WTC11 (cell line): ENCODE data around the gene CHST15. TPM values are rescaled to one million over a fixed set of nuclear protein-coding genes. Genes with fewer than 3 reads are reported as not detected.

Experiments used
- ATAC-seq: fragments of 200-7000 bp; cut with Tn5 transposase; 2 replicates; pipeline ENCODE4 v1.10.0; 2021; ENCODE audit warnings: mild to moderate bottlenecking, moderate library complexity
- CTCF ChIA-PET: fragments of 300-600 bp; sonication (Branson Sonifier 250); formaldehyde crosslinking; loops from one replicate; lab custom pipeline; 2021; ENCODE audit warnings: antibody characterized with exemption; lab: Charles Lee
- POLR2A ChIA-PET: fragments of 350-600 bp; sonication (Branson Sonifier 250); formaldehyde crosslinking; loops from one replicate; lab custom pipeline; 2021; ENCODE audit warnings: antibody characterized with exemption; lab: Charles Lee
- DNase-seq: peaks from one replicate; pipeline ENCODE4 v3.0.0; 2021; ENCODE audit warnings: low spot score
- H3K27ac Mint-ChIP-seq: 2 replicates; pipeline ENCODE4 v1.8.0; 2021; ENCODE audit warnings: mixed read lengths
- H3K27me3 Mint-ChIP-seq: 2 replicates; pipeline ENCODE4 v1.8.0; 2021; ENCODE audit warnings: low read depth, mild to moderate bottlenecking, moderate library complexity, mixed read lengths
- H3K36me3 Mint-ChIP-seq: 2 replicates; pipeline ENCODE4 v1.8.0; 2021; ENCODE audit warnings: mixed read lengths
- H3K4me1 Mint-ChIP-seq: 2 replicates; pipeline ENCODE4 v1.8.0; 2022; ENCODE audit warnings: mixed read lengths
- H3K4me3 Mint-ChIP-seq: 2 replicates; pipeline ENCODE4 v1.8.0; 2021; ENCODE audit warnings: mild to moderate bottlenecking, moderate library complexity, mixed read lengths
- H3K9me3 Mint-ChIP-seq: 2 replicates; pipeline ENCODE4 v1.8.0; 2021; ENCODE audit warnings: mixed read lengths
- AFF4 ChIP-seq: sonication (generic); formaldehyde crosslinking; IDR thresholded peaks from 2 replicates; pipeline ENCODE4 v1.8.1; 2023; ENCODE audit warnings: mild to moderate bottlenecking, missing genetic modification reagents, borderline replicate concordance
- AR ChIP-seq: fragments of 250-450 bp; sonication (Bioruptor Pico); IDR thresholded peaks from 2 replicates; pipeline ENCODE4 v1.9.0; 2021; ENCODE audit warnings: mild to moderate bottlenecking
- CREM ChIP-seq: sonication (generic); formaldehyde crosslinking; IDR thresholded peaks from 2 replicates; pipeline ENCODE4 v1.8.1; 2022; ENCODE audit warnings: mild to moderate bottlenecking, missing genetic modification reagents, moderate library complexity
- ETV6 ChIP-seq: sonication (generic); formaldehyde crosslinking; IDR thresholded peaks from 2 replicates; pipeline ENCODE4 v1.8.1; 2022; ENCODE audit warnings: mild to moderate bottlenecking, missing genetic modification reagents
- FOXP1 ChIP-seq: sonication (generic); formaldehyde crosslinking; IDR thresholded peaks from 2 replicates; pipeline ENCODE4 v1.8.0; 2022; ENCODE audit warnings: missing genetic modification reagents, mild to moderate bottlenecking, moderate library complexity, borderline replicate concordance
- FOXP4 ChIP-seq: sonication (generic); formaldehyde crosslinking; IDR thresholded peaks from 2 replicates; pipeline ENCODE4 v1.8.0; 2022; ENCODE audit warnings: mild to moderate bottlenecking, missing genetic modification reagents
- NFATC4 ChIP-seq: fragments of 250-450 bp; sonication (Bioruptor Pico); IDR thresholded peaks from 2 replicates; pipeline ENCODE4 v1.9.0; 2021; ENCODE audit warnings: mild to moderate bottlenecking
- OVOL2 ChIP-seq: fragments of 250-450 bp; sonication (Bioruptor Pico); IDR thresholded peaks from 2 replicates; pipeline ENCODE4 v1.9.0; 2021; ENCODE audit warnings: mild to moderate bottlenecking, borderline replicate concordance
- PREB ChIP-seq: sonication (generic); formaldehyde crosslinking; IDR thresholded peaks from 2 replicates; pipeline ENCODE4 v1.8.1; 2022; ENCODE audit warnings: mild to moderate bottlenecking, missing genetic modification reagents, moderate library complexity, borderline replicate concordance
- ZNF263 ChIP-seq: sonication (generic); formaldehyde crosslinking; IDR thresholded peaks from 2 replicates; pipeline ENCODE4 v1.8.1; 2022; ENCODE audit warnings: low read depth, mild to moderate bottlenecking, moderate library complexity, missing genetic modification reagents
- ZNF423 ChIP-seq: fragments of 250-450 bp; sonication (Bioruptor Pico); IDR thresholded peaks from 2 replicates; pipeline ENCODE4 v2.1.2; 2022; ENCODE audit warnings: mild to moderate bottlenecking, moderate library complexity
- ZNF512 ChIP-seq: sonication (generic); formaldehyde crosslinking; IDR thresholded peaks from 2 replicates; pipeline ENCODE4 v1.8.1; 2022; ENCODE audit warnings: missing genetic modification reagents, borderline replicate concordance
- ZNF671 ChIP-seq: fragments of 250-450 bp; sonication (Bioruptor Pico); IDR thresholded peaks from 2 replicates; pipeline ENCODE4 v1.8.0; 2021; ENCODE audit warnings: mild to moderate bottlenecking
- total RNA-seq: library from RNA; stranded (reverse); gene quantifications from 3 replicates; pipeline ENCODE4 v1.2.3, GENCODE V29; 2021
- TF ChIP-seq, protein P1 (sequence below): fragments of 250-450 bp; sonication (Bioruptor Pico); conservative IDR thresholded peaks from 2 replicates; pipeline ENCODE4 v1.9.0; 2021; ENCODE audit warnings: mild to moderate bottlenecking
- TF ChIP-seq, protein P2 (sequence below): sonication (generic); formaldehyde crosslinking; IDR thresholded peaks from 2 replicates; pipeline ENCODE4 v1.8.1; 2023; ENCODE audit warnings: mild to moderate bottlenecking, missing genetic modification reagents, moderate library complexity
- TF ChIP-seq, protein P3 (sequence below): fragments of 250-450 bp; sonication (Bioruptor Pico); IDR thresholded peaks from 2 replicates; pipeline ENCODE4 v2.1.2; 2022; ENCODE audit warnings: mild to moderate bottlenecking, moderate library complexity

Gene CHST15
- total RNA-seq, 1 experiment from 2014 or later, result 10.7 TPM

GRCh38 chr10:124104011-124104627 lies 10.7 kb upstream of the CHST15 start:
- Mint-ChIP-seq H3K27me3 (no peaks in the 10 kb centered on the region; the same call in 1 of the 2 replicates), H3K27ac (no peak overlapping the region), H3K4me3 (no peak overlapping the region), H3K36me3 (0 out of 2 replicates have a peak, but pooled peaks cover 2% of the 10 kb centered on the region), H3K9me3 (peaks cover 14% of the 10 kb centered on the region), H3K4me1 (peaks cover 10% of the 10 kb centered on the region)
- CTCF ChIA-PET, result no interaction called here
- DNase-seq, result no peak
- POLR2A ChIA-PET, result no interaction called here
- no peak for ATAC-seq
- TF ChIP-seq NFATC4 (CRISPR knock-in tag) (no peak), FOXP4 (CRISPR knock-in tag) (no peak), ZNF423 (CRISPR knock-in tag) (no peak), ETV6 (CRISPR knock-in tag) (no peak), AFF4 (no peak), FOXP1 (no peak), OVOL2 (CRISPR knock-in tag) (no peak), AR (CRISPR knock-in tag) (no peak), CREM (no peak), ZNF512 (CRISPR knock-in tag) (no peak), PREB (CRISPR knock-in tag) (no peak), ZNF671 (CRISPR knock-in tag) (no peak), ZNF263 (CRISPR knock-in tag) (no peak)
- TF ChIP-seq, protein P1, sequence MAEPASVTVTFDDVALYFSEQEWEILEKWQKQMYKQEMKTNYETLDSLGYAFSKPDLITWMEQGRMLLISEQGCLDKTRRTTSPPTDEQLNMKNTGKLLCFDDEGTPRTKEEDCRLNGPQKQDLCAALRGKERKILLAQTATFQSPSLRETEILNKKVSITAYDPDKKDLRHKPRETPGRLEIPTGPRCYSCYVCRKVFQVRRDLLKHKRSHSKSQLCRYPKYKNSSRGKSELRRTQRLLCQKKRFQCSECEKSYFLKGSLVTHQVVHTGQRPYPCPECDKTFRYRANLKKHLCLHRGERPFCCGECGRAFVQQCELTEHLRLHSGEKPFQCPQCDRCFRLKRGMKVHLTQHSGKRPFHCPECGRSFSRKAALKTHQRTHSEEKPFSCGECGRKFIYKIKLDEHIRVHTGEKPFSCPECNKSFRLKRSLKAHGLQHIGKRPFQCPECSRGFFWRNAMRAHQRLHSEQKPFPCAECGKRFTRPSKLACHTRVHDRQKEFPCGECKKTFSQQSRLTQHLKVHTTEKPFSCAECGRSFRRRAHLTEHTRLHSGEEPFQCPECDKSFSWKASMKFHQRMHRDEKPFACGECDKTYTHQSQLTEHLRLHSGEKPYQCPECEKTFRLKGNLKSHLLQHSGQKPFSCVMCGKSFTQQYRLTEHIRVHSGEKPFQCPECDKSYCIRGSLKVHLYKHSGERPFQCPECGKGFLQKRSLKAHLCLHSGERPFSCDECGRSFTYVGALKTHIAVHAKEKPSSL (CRISPR knock-in tag), result no peak
- TF ChIP-seq, protein P2, sequence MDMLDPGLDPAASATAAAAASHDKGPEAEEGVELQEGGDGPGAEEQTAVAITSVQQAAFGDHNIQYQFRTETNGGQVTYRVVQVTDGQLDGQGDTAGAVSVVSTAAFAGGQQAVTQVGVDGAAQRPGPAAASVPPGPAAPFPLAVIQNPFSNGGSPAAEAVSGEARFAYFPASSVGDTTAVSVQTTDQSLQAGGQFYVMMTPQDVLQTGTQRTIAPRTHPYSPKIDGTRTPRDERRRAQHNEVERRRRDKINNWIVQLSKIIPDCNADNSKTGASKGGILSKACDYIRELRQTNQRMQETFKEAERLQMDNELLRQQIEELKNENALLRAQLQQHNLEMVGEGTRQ (CRISPR knock-in tag), result no peak
- TF ChIP-seq, protein P3, sequence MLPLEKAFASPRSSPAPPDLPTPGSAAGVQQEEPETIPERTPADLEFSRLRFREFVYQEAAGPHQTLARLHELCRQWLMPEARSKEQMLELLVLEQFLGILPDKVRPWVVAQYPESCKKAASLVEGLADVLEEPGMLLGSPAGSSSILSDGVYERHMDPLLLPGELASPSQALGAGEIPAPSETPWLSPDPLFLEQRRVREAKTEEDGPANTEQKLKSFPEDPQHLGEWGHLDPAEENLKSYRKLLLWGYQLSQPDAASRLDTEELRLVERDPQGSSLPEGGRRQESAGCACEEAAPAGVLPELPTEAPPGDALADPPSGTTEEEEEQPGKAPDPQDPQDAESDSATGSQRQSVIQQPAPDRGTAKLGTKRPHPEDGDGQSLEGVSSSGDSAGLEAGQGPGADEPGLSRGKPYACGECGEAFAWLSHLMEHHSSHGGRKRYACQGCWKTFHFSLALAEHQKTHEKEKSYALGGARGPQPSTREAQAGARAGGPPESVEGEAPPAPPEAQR, result no peak
